Nephron progenitor cell (in vitro differentiated cells): Measurements from ENCODE around the gene ZNF385C.

ENCODE experiments used
- DNase-seq: peaks from one replicate; pipeline ENCODE4 v3.0.0; 2021
- H3K27ac Mint-ChIP-seq: 2 replicates; pipeline ENCODE4 v1.8.0; 2021; ENCODE audit warnings: mild to moderate bottlenecking, moderate library complexity, mixed read lengths
- H3K27me3 Mint-ChIP-seq: 2 replicates; pipeline ENCODE4 v1.8.0; 2021; ENCODE audit warnings: mild to moderate bottlenecking, low read depth, mixed read lengths; ENCODE audit not compliant: poor library complexity
- H3K36me3 Mint-ChIP-seq: 2 replicates; pipeline ENCODE4 v1.8.0; 2021; ENCODE audit warnings: low read depth, mixed read lengths
- H3K4me1 Mint-ChIP-seq: 2 replicates; pipeline ENCODE4 v1.8.0; 2021; ENCODE audit warnings: mixed read lengths
- H3K4me3 Mint-ChIP-seq: 2 replicates; pipeline ENCODE4 v1.8.0; 2021; ENCODE audit warnings: mild to moderate bottlenecking, moderate library complexity, mixed read lengths
- H3K9me3 Mint-ChIP-seq: 2 replicates; pipeline ENCODE4 v1.8.0; 2021; ENCODE audit warnings: mild to moderate bottlenecking, moderate library complexity, mixed read lengths
- CTCF ChIP-seq: fragments of 200-600 bp; sonication (generic); IDR thresholded peaks from 2 replicates; pipeline ENCODE4 v1.5.0; 2021; ENCODE audit warnings: antibody characterized with exemption

ZNF385C gene

GRCh38 chr17:42106009-42106408, 7.7 kb upstream of the ZNF385C start:
- Mint-ChIP-seq H3K27me3 (peaks cover 51% of the 10 kb centered on the region), H3K4me3 (peak overlapping the region; percentile 44), H3K27ac (peak overlapping the region; percentile 44), H3K4me1 (peaks cover 28% of the 10 kb centered on the region), H3K9me3 (no peaks in the 10 kb centered on the region), H3K36me3 (no peaks in the 10 kb centered on the region)
- no peak for DNase-seq
- no peak for TF ChIP-seq CTCF

- Mint-ChIP-seq H3K4me1 (peaks cover 25% of the 10 kb centered on the region), H3K4me3 (no peak overlapping the region), H3K27me3 (peaks cover 48% of the 10 kb centered on the region), H3K27ac (no peak overlapping the region), H3K9me3 (no peaks in the 10 kb centered on the region), H3K36me3 (no peaks in the 10 kb centered on the region)
- no peak for TF ChIP-seq CTCF
- DNase-seq: no peak
Measured at GRCh38 chr17:42104264-42104663, 6.0 kb upstream of the ZNF385C start.

GRCh38 chr17:42103221-42103954, 5.1 kb upstream of the ZNF385C start:
- peaks cover 52% of the 10 kb centered on the region for H3K27me3 Mint-ChIP-seq
- no peaks in the 10 kb centered on the region for H3K36me3 Mint-ChIP-seq
- H3K27ac Mint-ChIP-seq: no peak overlapping the region
- DNase-seq: no peak
- no peak for TF ChIP-seq CTCF
- no peak overlapping the region for H3K4me3 Mint-ChIP-seq
- H3K9me3 Mint-ChIP-seq: no peaks in the 10 kb centered on the region
- H3K4me1 Mint-ChIP-seq: peaks cover 25% of the 10 kb centered on the region

- peak; percentile 91 for DNase-seq
- Mint-ChIP-seq H3K27ac (no peak overlapping the region), H3K27me3 (peaks cover 55% of the 10 kb centered on the region), H3K9me3 (no peaks in the 10 kb centered on the region), H3K36me3 (no peaks in the 10 kb centered on the region), H3K4me1 (peaks cover 31% of the 10 kb centered on the region), H3K4me3 (no peak overlapping the region)
- TF ChIP-seq CTCF: peak; percentile 89
Measured at GRCh38 chr17:42101513-42102292, 3.4 kb upstream of the ZNF385C start.

- peaks cover 43% of the 10 kb centered on the region for H3K27me3 Mint-ChIP-seq
- no peaks in the 10 kb centered on the region for H3K36me3 Mint-ChIP-seq
- no peak for DNase-seq
- TF ChIP-seq CTCF: no peak
- no peak overlapping the region for H3K4me3 Mint-ChIP-seq
- H3K4me1 Mint-ChIP-seq: peaks cover 45% of the 10 kb centered on the region
- H3K9me3 Mint-ChIP-seq: no peaks in the 10 kb centered on the region
- no peak overlapping the region for H3K27ac Mint-ChIP-seq
Measured at GRCh38 chr17:42098730-42099399, 592 bp upstream of the ZNF385C start.
